Adipose tissue (tissue), 3 donors: ENCODE data around the gene RGS10. TPM values are rescaled to one million over a fixed set of nuclear protein-coding genes. Genes with fewer than 3 reads are reported as not detected.

ENCODE experiments used
- H3K27ac ChIP-seq: one replicate; pipeline ENCODE4 v1.5.1; 2013; ENCODE audit warnings: low read depth, low read length
- WGBS, 3 donors: extraction: QIAGEN DNeasy Blood & Tissue Kit; methylation state at CpG; one replicate each; pipeline ENCODE4 v1.1.7; 2013; 5-methylcytosine and 5-hydroxymethylcytosine counted together
- polyA plus RNA-seq, 3 donors: library from polyadenylated mRNA; stranded (reverse); fragments of 200-250 nt; gene quantifications; one replicate each; pipeline ENCODE4 v1.2.3, GENCODE V29; 2013
- donor health status: healthy with polysubstance abuse.
- donor health status: Bipolar disorder and iron deficiency.
- donor health status: healthy.

Gene RGS10
- polyA plus RNA-seq, 3 donors, result 3.7 to 34.5 (median 11.7) TPM

DNA sequence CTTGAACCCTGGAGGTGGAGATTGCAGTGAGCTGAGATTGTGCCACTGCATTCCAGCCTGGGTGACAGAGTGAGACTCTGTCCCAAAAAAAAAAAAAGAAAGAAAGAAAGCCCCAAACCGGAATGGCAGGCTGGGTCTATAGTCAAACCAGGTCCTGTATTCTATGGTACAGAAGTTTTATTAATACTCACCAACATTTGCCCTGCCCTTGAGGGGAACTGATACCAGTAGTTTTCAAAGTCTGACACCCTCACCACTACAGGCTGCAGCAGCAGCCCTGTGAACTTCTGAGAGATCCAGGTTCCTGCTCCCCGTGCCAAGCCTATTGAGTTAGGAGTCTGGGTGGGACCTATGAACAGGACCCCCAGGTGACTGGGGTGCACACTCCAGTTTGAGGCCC lies 80.6 kb downstream of the RGS10 start:
- H3K27ac ChIP-seq, result no peak overlapping the region
- WGBS, 3 donors, result 71 to 86% (median 73%) methylated on average over 2 of the region's 2 CpGs

DNA sequence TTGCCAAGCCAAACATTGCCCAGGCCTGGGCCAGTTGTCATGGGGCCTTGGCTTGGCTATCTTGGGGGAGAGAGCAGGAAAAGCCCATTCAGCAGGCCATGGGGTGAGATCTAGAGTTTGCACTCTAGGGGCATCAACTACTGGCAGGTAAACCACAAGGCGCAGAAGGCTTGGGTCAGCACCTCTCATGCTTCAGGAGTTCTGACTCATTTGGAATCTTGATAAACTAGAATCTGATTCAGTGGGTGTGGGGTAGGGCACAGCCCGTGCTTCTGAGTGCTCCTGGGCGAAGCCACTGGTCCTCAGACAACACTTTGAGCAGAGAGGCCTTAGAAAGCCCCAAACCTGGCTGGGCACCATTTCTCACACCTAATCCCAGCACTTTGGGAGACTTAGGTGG lies 81.1 kb downstream of the RGS10 start:
- 88 to 96% (median 89%) methylated on average over 3 of the region's 3 CpGs for WGBS, 3 donors
- no peak overlapping the region for H3K27ac ChIP-seq

DNA sequence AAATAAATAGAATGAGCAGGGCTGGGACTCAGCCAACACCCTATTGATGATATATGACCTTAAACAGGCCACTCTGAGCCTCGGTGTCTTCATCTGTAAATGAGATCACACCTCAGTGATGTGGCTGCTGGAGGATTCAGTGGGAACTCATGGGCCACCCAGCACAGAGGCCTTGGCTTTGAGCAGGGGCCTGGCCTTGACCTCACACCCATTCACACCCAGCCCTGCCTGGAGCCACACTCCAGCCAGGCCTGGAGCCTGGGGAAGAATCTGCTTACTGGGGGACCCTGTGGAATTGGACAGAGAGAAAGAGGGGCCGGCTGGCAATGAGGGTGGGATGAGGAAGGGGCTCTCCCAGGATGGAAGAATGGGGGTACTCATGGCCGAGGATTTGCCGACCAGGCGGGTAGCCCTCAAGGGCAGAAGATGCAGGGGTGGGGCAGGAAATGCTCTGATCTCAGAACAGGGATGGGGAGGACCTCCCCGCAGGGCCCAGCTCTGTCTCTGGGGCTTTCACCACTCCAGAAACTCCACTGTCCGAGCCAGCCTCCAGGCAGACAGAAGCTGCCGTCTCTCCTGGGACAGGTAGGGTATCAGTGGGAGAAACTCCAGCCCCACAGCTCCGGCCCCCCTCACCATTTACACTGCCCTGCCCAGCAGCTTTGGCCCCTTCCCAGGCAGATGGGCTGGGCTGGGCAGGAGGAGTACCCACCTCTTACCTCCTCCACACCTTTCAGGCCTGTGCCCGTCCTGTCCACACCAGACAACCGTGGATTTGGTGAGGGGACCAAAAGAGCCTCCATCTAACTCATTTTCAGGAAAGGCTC lies 81.9 kb downstream of the RGS10 start:
- no peak overlapping the region for H3K27ac ChIP-seq
- WGBS, 3 donors, result 75 to 81% (median 79%) methylated on average over 10 to 11 of the region's 11 CpGs

DNA sequence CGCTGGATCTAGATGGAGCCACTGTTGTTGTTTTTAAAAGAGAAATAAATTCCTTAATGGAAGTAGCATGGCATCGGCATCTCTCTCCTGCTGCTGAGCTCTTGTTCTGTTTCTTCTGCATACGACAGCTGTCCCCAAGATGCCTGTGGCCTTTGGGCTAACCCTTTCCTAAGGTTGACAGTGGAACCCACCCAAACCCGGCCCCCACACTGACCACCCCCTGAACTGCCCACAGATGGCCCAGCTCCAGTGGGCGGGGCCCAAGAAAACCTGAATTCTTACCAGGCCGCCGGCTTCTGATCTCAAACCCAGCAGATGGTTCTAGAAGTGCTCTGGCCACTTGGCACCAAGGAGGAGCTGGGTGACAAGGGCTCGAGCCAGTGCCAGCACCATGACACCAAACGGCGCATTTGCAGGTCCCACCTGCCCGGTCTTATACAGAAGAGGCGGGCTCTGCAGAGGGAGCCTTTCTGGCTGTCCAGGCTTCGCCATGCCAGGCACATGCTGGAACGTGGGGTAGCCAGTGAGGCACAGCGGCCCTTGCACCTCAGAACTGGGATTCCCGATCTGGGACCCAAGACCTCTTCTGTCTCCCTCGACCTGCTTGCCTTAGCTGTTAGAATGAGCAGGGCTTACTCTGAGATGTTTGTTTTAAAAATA lies 82.7 kb downstream of the RGS10 start:
- no peak overlapping the region for H3K27ac ChIP-seq
- WGBS, 3 donors, result 90 to 95% (median 91%) methylated on average over 17 of the region's 17 CpGs

DNA sequence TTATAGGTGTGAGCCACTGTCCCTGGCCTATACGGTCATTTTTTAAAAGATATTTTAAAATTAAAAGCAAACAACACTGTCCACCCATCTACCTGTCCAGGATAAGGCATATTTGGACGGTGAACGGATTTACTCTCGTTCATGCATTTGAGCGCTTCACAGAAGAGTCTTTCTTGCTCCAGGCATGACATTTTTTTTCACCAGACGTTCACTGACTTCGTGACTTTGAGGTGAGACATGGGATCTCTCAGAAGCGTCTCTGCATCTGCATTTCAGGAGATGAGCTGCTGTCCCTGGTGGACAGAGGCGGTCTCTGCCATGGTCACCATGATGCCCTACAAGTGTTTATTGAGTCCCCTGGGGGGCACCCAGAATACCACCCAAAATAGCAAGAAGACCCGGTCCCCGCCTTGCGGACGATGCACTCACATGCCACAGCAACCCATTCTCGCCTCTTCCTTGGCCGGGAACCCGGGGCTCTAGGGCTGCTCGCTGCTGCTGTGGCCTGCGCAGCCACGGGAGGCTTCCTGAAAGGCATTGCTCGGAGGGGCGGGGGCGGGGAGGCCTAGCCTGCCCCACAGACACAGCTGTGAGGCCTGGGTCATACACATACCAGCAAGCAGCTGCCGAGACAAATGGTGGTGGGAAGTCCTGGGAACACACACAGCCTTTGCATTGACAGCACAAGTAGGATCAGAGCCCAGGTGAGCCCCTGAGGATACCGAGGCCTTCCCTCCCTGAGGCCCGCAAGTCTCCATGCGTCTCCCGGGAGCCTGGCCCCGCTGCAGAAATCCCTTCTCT lies 84.4 kb downstream of the RGS10 start:
- H3K27ac ChIP-seq, result no peak overlapping the region

DNA sequence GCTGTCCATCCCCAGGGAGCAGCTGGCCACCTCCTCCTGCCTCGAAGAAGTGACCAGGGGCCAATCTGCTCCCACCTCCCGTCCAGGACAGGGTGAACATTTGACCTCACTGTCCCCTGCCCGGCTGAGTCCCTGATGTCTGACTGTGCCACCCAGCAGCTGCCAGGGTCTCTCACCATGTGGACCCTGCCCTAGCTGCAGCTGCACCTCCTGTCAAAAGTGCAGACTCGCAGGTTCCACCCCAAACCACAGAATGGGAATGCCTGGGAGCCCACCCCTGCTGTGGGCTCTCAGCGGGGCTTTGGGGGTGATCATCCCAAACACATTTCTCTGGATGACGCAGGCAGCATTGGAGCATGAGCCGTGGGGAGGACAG lies 86.1 kb downstream of the RGS10 start:
- no peak overlapping the region for H3K27ac ChIP-seq
- WGBS, 3 donors, result 83 to 90% (median 84%) methylated on average over 7 of the region's 7 CpGs

More for the DNA sequence above, 84.4 kb downstream of the RGS10 start:
- WGBS, 3 donors, result 90 to 92% (median 91%) methylated on average over 27 to 28 of the region's 28 CpGs

DNA sequence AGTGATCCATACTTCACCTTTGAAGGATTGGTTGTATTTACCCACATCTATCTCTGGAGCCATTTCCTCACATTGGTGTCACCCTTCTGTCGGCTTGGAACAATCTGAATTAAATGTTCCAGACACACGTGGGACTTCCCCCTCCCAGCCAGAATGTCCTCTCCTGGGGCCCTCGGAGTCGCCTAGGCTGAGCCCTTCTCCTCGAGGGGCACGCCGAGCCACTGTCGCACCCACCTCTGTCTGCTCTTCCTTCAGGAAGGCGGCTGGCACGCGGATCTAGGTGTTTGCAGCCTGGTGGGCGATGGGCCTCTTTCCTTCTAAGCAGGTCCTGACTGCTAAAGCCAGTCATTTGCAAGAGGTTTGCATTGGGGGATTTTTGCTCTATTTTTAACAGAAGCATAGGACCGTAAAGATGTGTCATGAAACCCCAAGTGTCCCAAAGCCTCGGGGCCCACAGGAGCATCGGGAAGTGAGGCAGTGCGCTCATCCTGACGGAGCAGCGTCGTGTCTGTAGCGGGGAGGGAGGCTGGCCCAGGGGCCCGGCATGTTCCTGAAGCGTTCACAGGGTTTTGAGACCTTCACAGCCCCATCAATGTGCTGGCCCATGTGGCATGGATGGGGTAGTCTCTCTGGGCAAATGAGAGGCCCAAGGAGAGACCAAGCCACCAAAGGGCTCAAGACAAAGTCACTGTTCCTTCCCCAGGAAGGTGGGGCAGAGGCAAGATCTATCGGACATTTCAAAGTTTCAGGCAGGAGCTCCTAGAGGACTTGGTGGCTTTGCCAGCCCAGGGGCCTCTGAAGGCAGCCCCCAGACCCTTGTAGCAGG lies 86.7 kb downstream of the RGS10 start:
- H3K27ac ChIP-seq, result no peak overlapping the region
- 88 to 91% (median 89%) methylated on average over 23 of the region's 23 CpGs for WGBS, 3 donors

GRCh38 chr10:119454990-119455389 lies 87.5 kb downstream of the RGS10 start:
- no peak overlapping the region for H3K27ac ChIP-seq
- 90 to 96% (median 94%) methylated on average over 18 of the region's 18 CpGs for WGBS, 3 donors

DNA sequence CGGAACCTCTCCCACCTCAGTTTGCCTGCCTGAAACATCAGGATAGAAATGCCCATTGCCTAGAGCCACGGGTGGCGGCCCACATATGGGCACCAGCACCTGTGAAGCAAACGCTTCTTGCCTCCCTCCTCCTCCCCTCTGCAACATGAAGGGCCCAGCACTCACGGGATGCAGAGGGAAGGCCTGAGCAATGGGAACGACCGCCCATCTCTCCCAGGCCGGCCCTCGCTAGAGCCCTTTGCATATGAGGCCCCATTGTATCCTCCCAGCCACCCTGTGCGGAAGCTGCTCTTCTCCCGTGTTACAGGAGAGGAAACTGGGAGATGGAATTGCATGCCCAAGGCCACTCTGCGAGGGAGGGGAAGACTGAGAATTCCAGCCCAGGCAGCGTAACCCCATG lies 88.2 kb downstream of the RGS10 start:
- 84 to 93% (median 87%) methylated on average over 13 of the region's 13 CpGs for WGBS, 3 donors
- H3K27ac ChIP-seq, result no peak overlapping the region

DNA sequence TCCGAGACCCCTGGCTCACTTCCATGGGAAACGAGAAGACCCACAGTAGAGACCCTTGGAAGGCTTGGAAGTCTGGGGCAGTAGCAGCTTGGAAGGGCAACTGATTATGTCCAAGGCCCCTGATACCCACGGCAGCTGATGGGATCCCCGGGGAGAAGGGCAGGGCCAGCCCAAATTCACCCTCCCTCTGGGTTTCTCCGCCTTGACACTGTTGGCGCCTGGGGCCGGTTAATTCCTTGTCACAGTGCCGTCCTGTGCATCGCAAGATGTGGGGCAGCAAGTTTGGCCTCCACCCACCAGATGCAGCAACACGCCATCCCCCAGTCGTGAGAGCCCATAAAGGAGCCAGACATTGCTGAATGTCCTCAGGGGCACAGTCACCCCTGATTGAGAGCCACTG lies 89.2 kb downstream of the RGS10 start:
- WGBS, 3 donors, result 87 to 94% (median 88%) methylated on average over 11 of the region's 11 CpGs
- no peak overlapping the region for H3K27ac ChIP-seq

- WGBS, 3 donors, result 92 to 96% (median 94%) methylated on average over 13 to 14 of the region's 14 CpGs
- no peak overlapping the region for H3K27ac ChIP-seq
Observed at GRCh38 chr10:119452396-119452795, 90.1 kb downstream of the RGS10 start.

DNA sequence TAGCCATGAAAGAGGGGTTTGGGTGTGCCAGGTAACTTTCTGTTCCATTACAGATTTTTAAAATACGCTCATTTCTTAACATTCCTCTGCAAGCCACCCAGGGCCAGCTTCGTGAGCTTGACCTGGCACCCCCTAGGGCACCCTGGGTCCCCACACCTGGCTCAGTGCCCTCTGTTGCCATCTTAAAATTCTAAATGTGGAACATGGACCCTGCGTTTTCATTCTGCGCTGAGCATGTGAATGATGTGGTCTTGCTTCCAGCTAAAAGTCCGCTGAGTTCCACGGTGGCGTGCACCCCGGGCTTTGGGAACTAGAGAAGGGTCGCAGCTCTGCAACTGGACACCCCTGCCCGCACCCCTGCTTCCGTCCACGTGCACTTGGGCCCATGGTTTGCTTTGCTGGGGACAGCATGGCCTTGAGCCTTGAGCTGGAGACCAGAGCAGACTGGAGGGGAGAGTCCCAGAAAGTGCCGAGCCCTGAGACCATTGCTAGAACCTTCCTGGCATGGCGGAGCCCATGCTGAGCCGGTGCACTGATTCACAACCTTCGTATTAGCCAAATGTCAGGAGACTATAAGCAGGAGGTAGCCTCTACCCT lies 91.1 kb downstream of the RGS10 start:
- 89 to 97% (median 93%) methylated on average over 16 of the region's 16 CpGs for WGBS, 3 donors
- no peak overlapping the region for H3K27ac ChIP-seq

DNA sequence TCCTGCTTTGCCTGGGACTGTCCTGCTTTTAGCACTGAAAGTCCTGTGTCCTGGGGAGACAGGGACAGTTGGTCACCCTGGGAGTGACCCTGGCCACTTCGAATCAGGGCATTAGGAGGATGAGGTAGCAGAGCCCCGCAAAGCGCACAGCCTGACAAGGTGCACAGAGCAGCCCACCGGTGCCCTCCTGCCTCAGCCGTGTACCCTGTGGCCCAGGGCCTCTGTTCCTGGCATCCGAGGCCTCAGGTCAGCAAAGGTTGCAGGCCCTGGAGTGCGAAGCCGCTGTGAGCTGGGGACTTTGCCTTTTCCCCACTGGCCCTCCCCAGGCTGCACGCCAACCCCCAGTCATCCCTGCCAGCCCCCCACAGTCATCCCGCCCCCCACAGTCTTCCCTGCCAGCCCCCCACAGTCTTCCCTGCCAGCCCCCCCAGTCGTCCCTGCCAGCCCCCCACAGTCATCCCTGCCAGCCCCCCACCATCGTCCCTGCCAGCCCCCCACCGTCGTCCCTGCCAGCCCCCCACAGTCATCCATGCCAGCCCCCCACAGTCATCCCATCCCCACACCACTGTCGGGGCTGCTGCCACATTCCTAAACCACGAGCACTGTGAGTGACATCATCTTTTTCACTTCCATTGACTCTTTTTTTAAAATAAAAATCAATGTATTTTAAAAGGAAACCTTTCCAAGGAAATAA lies 91.8 kb downstream of the RGS10 start:
- H3K27ac ChIP-seq, result no peak overlapping the region
- 71 to 84% (median 79%) methylated on average over 15 to 16 of the region's 16 CpGs for WGBS, 3 donors

Other genes with a start within 250 kb of the RGS10 start
- 10 to 100 TPM; 34.7 to 39.9 (median 38.6) TPM for gene TIAL1, start 54.2 kb upstream of the RGS10 start, polyA plus RNA-seq
- 10 to 100 TPM; 12.1 to 90.9 (median 44.0) TPM for gene BAG3, start 108.7 kb upstream of the RGS10 start, polyA plus RNA-seq
- 1 to 10 TPM; 5.1 to 9.6 (median 7.6) TPM for gene INPP5F, start 183.3 kb upstream of the RGS10 start, polyA plus RNA-seq